Trophoblast cell (in vitro differentiated cells and primary cell): Measurements from ENCODE around the gene BCL2L13.
A peak's percentile ranks its signal among the peaks of the same experiment; 100 is the strongest.
"Not testable (repeated sequence)": the region's sequence is repeated elsewhere in the genome, so short reads cannot be mapped to it uniquely, and the experiment has no call there.

ENCODE experiments used
- DNase-seq, 2 donors: peaks; one replicate each; pipeline ENCODE4 v3.0.0-alpha.2; 2016
- H2AFZ ChIP-seq: 2 replicates; pipeline ENCODE4 v1.6.1; 2013; ENCODE audit warnings: low read length, moderate library complexity, mild to moderate bottlenecking; ENCODE audit not compliant: insufficient read depth, poor library complexity
- H2AK5ac ChIP-seq: 2 replicates; pipeline ENCODE4 v1.6.1; 2013; ENCODE audit warnings: mild to moderate bottlenecking, low read length
- H2BK120ac ChIP-seq: 2 replicates; pipeline ENCODE4 v1.6.1; 2013; ENCODE audit warnings: low read length, mild to moderate bottlenecking, moderate library complexity; ENCODE audit not compliant: insufficient read depth, poor library complexity
- H2BK12ac ChIP-seq: 2 replicates; pipeline ENCODE4 v1.6.1; 2013; ENCODE audit warnings: mild to moderate bottlenecking, low read length, moderate library complexity
- H2BK5ac ChIP-seq: 2 replicates; pipeline ENCODE4 v1.6.1; 2013; ENCODE audit warnings: low read length, low read depth, moderate library complexity, mild to moderate bottlenecking; ENCODE audit not compliant: poor library complexity
- H3K14ac ChIP-seq: 2 replicates; pipeline ENCODE4 v1.6.1; 2013; ENCODE audit warnings: mild to moderate bottlenecking, low read length
- H3K18ac ChIP-seq: 2 replicates; pipeline ENCODE4 v1.6.1; 2013; ENCODE audit warnings: mild to moderate bottlenecking, low read length
- H3K23ac ChIP-seq: 2 replicates; pipeline ENCODE4 v1.6.1; 2013; ENCODE audit warnings: low read length
- H3K27ac ChIP-seq: 2 replicates; pipeline ENCODE4 v1.5.1; 2013; ENCODE audit warnings: low read depth, mild to moderate bottlenecking, inconsistent platforms, low read length, moderate library complexity
- H3K27me3 ChIP-seq: 2 replicates; pipeline ENCODE4 v1.6.1; 2013; ENCODE audit warnings: inconsistent platforms, mild to moderate bottlenecking, low read length, moderate library complexity; ENCODE audit not compliant: insufficient read depth
- H3K36me3 ChIP-seq, 2 experiments: 1 replicate in 1 of 2; 2 replicates in 1 of 2; pipeline ENCODE4 v1.6.1; 2013; ENCODE audit warnings: low read length in 2 of 2, mild to moderate bottlenecking in 2 of 2, moderate library complexity in 1 of 2; ENCODE audit not compliant: insufficient read depth in 2 of 2, control insufficient read depth in 1 of 2
- H3K4ac ChIP-seq: 2 replicates; pipeline ENCODE4 v1.6.1; 2013; ENCODE audit warnings: low read depth, mild to moderate bottlenecking, low read length, moderate library complexity
- H3K4me1 ChIP-seq, 2 experiments: 1 replicate in 1 of 2; 2 replicates in 1 of 2; pipeline ENCODE4 v1.6.1; 2013; ENCODE audit warnings: low read length in 2 of 2, mild to moderate bottlenecking in 2 of 2, moderate library complexity in 1 of 2; ENCODE audit not compliant: insufficient read depth in 2 of 2, control insufficient read depth in 1 of 2
- H3K4me2 ChIP-seq: 2 replicates; pipeline ENCODE4 v1.6.1; 2013; ENCODE audit warnings: inconsistent platforms, mild to moderate bottlenecking, low read length, moderate library complexity
- H3K4me3 ChIP-seq: 2 replicates; pipeline ENCODE4 v1.5.1; 2013; ENCODE audit warnings: mild to moderate bottlenecking, low read depth, low read length, inconsistent platforms
- H3K79me1 ChIP-seq: one replicate; pipeline ENCODE4 v1.6.1; 2013; ENCODE audit warnings: low read length
- H3K79me2 ChIP-seq: 2 replicates; pipeline ENCODE4 v1.6.1; 2013; ENCODE audit warnings: low read length, mild to moderate bottlenecking; ENCODE audit not compliant: control insufficient read depth, insufficient read depth, poor library complexity
- H3K9ac ChIP-seq: 2 replicates; pipeline ENCODE4 v1.6.1; 2013; ENCODE audit warnings: mild to moderate bottlenecking, low read length
- H3K9me3 ChIP-seq: 2 replicates; pipeline ENCODE4 v1.6.1; 2013; ENCODE audit warnings: low read depth, mild to moderate bottlenecking, control low read depth, inconsistent platforms, low read length; ENCODE audit not compliant: insufficient read depth
- H4K12ac ChIP-seq: 2 replicates; pipeline ENCODE4 v1.6.1; 2013; ENCODE audit warnings: low read depth, mild to moderate bottlenecking, low read length, moderate library complexity
- H4K8ac ChIP-seq: 2 replicates; pipeline ENCODE4 v1.6.1; 2013; ENCODE audit warnings: low read depth, mild to moderate bottlenecking, low read length, moderate library complexity
- H4K91ac ChIP-seq: one replicate; pipeline ENCODE4 v1.6.1; 2013; ENCODE audit warnings: low read depth, mild to moderate bottlenecking, low read length, moderate library complexity
- WGBS: extraction: QIAGEN DNeasy Blood & Tissue Kit; methylation state at CpG from one replicate; pipeline ENCODE4 v1.1.7; 2013; ENCODE audit warnings: missing lambda C conversion rate; ENCODE audit not compliant: insufficient read length, insufficient coverage; ENCODE audit errors: extremely low coverage; 5-methylcytosine and 5-hydroxymethylcytosine counted together

Gene BCL2L13

DNA sequence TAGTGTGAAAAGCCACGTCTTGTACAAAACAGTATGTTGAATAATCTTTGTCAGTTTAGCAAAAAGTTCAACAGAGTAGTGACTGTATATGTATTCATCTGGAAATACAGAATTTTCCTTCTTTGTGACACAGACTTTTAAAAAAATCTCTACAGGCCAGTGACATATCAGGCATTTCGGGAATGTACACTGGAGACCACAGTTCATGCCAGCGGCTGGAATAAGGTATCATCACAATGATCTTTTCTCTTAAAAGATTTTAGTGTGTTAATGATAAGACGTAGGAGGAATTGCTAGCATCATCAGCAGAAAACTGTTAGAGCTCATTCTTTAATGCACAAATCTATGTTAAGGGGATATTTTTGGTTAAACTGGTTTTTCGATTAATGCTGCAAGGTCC is 57.4 kb downstream of the BCL2L13 start:
- Histone ChIP-seq H2BK5ac (no peak overlapping the region), H3K9ac (no peak overlapping the region), H2BK12ac (no peak overlapping the region), H4K12ac (no peak overlapping the region), H4K91ac (no peak overlapping the region), H2BK120ac (no peak overlapping the region), H3K9me3 (no peaks in the 10 kb centered on the region), H3K4me1 (no peaks in the 10 kb centered on the region), H3K14ac (no peak overlapping the region), H3K36me3 (peaks cover 0 to 4% of the 10 kb centered on the region in 2 experiments), H3K79me2 (no peaks in the 10 kb centered on the region), H2AFZ (no peak overlapping the region), H3K23ac (no peak overlapping the region), H2AK5ac (no peak overlapping the region), H3K27ac (no peak overlapping the region), H3K18ac (no peak overlapping the region), H3K79me1 (no peaks in the 10 kb centered on the region), H3K27me3 (no peaks in the 10 kb centered on the region), H4K8ac (no peak overlapping the region), H3K4me3 (no peak overlapping the region), H3K4ac (no peak overlapping the region), H3K4me2 (no peak overlapping the region)
- DNase-seq, result peak; percentile 35 to 65
- WGBS, result no CpG with 5 or more reads among the region's 5 CpGs

DNA sequence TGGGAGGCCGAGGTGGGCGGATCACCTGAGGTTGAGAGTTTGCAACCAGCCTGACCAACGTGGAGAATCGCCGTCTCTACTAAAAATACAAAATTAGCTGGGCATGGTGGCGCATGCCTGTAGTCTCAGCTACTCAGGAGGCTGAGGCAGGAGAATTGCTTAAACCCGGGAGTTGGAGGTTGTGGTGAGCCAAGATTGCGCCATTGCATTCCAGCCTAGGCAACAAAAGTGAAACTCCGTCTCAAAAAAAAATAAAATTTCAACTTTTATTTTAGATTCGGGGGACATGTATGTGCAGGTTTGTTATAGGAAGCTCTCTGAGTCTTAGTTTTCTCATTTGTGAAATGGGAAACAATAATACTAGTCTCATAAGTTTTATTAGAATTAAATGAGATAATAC is 58.6 kb downstream of the BCL2L13 start:
- H4K8ac ChIP-seq, H3K9me3 ChIP-seq, H3K36me3 ChIP-seq, H3K18ac ChIP-seq, H3K27me3 ChIP-seq, H3K4ac ChIP-seq, H2BK5ac ChIP-seq, H3K27ac ChIP-seq, H3K4me1 ChIP-seq, H2BK12ac ChIP-seq, H3K79me2 ChIP-seq, H4K12ac ChIP-seq, H3K23ac ChIP-seq, H4K91ac ChIP-seq, H3K4me3 ChIP-seq, H3K79me1 ChIP-seq, H3K14ac ChIP-seq, H2BK120ac ChIP-seq, H2AFZ ChIP-seq, H3K9ac ChIP-seq, H3K4me2 ChIP-seq, H2AK5ac ChIP-seq: not testable (repeated sequence)
- peak in 1 of 2 donors; percentile 32 for DNase-seq
- WGBS, result no CpG with 5 or more reads among the region's 10 CpGs

DNA sequence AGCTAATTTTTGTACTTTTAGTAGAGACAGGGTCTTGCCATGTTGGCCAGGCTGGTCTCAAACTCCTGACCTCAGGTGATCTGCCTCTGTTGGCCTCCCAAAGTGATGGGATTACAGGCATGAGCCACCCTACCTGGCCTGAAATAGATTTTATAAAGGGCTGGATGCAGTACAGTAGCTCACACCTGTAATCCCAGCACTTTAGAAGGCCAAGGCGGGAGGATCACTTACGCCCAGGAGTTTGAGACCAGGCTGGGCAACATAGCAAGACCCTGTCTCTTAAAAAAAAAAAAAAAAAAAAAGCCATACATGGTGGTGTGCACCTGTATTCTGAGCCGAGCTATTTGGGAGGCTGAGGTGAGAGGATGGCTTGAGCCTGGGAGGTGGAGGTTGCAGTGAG is 59.7 kb downstream of the BCL2L13 start:
- H2BK12ac ChIP-seq, H2AK5ac ChIP-seq, H4K8ac ChIP-seq, H3K27me3 ChIP-seq, H2BK5ac ChIP-seq, H2AFZ ChIP-seq, H3K4ac ChIP-seq, H3K4me2 ChIP-seq, H3K9ac ChIP-seq, H3K14ac ChIP-seq, H3K4me1 ChIP-seq, H2BK120ac ChIP-seq, H3K27ac ChIP-seq, DNase-seq, H3K36me3 ChIP-seq, H3K18ac ChIP-seq, H3K79me2 ChIP-seq, H3K4me3 ChIP-seq, H4K12ac ChIP-seq, H3K23ac ChIP-seq, H3K9me3 ChIP-seq, H3K79me1 ChIP-seq, H4K91ac ChIP-seq: not testable (repeated sequence)
- WGBS, result no CpG with 5 or more reads among the region's 3 CpGs

DNA sequence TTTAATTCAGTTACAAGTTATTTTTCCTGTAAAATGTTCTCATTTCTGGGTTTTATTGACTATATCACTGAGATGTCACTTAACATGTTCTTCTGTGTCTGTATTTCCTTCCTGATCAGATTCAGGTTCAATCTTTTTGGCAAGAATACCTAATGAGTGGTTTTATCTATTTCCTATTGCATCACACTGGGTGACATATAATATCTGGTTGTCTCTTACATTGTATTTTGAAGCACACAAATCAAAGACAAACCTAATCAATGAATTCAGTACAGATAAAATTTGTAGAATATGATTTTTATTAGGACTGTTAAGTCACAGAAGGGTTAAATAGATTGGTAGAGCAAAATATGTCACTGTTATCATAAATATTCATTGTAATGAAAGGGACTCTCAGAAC is 60.4 kb downstream of the BCL2L13 start:
- Histone ChIP-seq H2BK5ac (no peak overlapping the region), H2AFZ (no peak overlapping the region), H3K23ac (no peak overlapping the region), H3K14ac (no peak overlapping the region), H2BK120ac (no peak overlapping the region), H3K4me2 (no peak overlapping the region), H3K79me1 (no peaks in the 10 kb centered on the region), H4K8ac (no peak overlapping the region), H3K27me3 (no peaks in the 10 kb centered on the region), H3K79me2 (no peaks in the 10 kb centered on the region), H3K4me3 (no peak overlapping the region), H3K9ac (no peak overlapping the region), H3K9me3 (peaks cover under 1% of the 10 kb centered on the region), H3K4ac (no peak overlapping the region), H3K4me1 (no peaks in the 10 kb centered on the region), H4K91ac (no peak overlapping the region), H3K27ac (no peak overlapping the region), H2BK12ac (no peak overlapping the region), H3K36me3 (peaks cover 4 to 5% of the 10 kb centered on the region in 2 experiments), H2AK5ac (no peak overlapping the region), H4K12ac (no peak overlapping the region), H3K18ac (no peak overlapping the region)
- DNase-seq, result no peak
